GM19455 (cell line): Measurements from ENCODE around the gene SLIT2.

Experiments used
- ATAC-seq: cut with Tn5 transposase; IDR thresholded peaks from one replicate; pipeline ENCODE4 v1.9.1; 2021; ENCODE audit not compliant: unreplicated experiment

The SLIT2 gene

GRCh38 chr4:20298455-20298854 lies 46.8 kb downstream of the SLIT2 start:
- ATAC-seq = no peak

- ATAC-seq = no peak
Measured at GRCh38 chr4:20298986-20299385, 47.3 kb downstream of the SLIT2 start.

GRCh38 chr4:20299515-20299914 lies 47.8 kb downstream of the SLIT2 start:
- no peak for ATAC-seq

- ATAC-seq = no peak
Measured at GRCh38 chr4:20301161-20301560, 49.5 kb downstream of the SLIT2 start.
